Renal pelvis (tissue), 4 donors: ENCODE measurements around the gene CDHR4. TPM values are rescaled to one million over a fixed set of nuclear protein-coding genes. Genes with fewer than 3 reads are reported as not detected.
"Not testable (repeated sequence)": the region's sequence is repeated elsewhere in the genome, so short reads cannot be mapped to it uniquely, and the experiment has no call there.

Experiments used
- DNase-seq: peaks from one replicate; pipeline ENCODE4 v3.0.0-alpha.2; 2013
- polyA plus RNA-seq, 3 donors: library from polyadenylated mRNA; unstranded; fragments of 120-200 nt; gene quantifications; one replicate each; pipeline ENCODE4 v1.2.1, GENCODE V29; 2013; ENCODE audit not compliant: insufficient read length in 3 of 3

The CDHR4 gene
- polyA plus RNA-seq, 3 donors, result not detected

- DNase-seq, result no peak
Measured at GRCh38 chr3:49780080-49780974, 19.3 kb downstream of the CDHR4 start.

GRCh38 chr3:49779358-49780079, 20.2 kb downstream of the CDHR4 start:
- DNase-seq, result no peak

DNA sequence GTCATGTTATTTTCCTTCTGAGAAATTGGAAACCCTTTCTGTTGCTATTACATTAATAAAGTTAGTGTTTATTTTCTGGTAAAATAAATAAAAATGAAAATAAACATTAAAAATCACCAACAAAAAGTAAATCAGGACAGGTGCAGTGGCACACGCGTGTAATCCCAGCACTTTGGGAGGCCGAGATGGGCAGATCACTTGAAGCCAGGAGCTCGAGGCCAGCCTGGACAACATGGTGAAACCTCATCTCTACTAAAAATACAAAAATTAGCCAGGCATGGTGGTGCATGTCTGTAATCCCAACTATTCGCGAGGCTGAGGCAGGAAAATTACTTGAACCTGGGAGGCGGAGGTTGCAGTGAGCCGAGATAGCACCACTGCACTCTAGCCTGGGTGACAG, 23.6 kb downstream of the CDHR4 start:
- not testable (repeated sequence) for DNase-seq

DNA sequence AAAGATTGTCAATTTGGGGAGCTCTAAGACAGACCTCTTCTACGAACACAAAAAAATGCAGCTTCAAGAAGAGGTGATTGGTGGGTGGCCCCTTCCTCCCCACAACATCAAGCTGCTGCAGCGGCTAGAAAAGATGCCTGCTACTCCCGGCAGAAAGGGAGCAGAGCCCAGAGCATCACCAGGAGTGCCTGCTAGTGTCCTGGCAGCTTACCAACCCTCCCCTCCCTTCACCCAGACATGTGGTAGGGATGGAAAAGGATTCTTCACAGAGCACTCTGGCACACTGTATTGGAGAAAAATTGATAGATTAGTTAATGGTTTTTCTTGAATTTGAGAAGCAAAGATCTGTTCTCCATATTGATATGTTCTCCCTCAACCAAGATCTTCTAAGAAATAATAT, 24.1 kb downstream of the CDHR4 start:
- DNase-seq, result no peak

- no peak for DNase-seq
Measured at GRCh38 chr3:49772703-49773102, 27.0 kb downstream of the CDHR4 start.

DNA sequence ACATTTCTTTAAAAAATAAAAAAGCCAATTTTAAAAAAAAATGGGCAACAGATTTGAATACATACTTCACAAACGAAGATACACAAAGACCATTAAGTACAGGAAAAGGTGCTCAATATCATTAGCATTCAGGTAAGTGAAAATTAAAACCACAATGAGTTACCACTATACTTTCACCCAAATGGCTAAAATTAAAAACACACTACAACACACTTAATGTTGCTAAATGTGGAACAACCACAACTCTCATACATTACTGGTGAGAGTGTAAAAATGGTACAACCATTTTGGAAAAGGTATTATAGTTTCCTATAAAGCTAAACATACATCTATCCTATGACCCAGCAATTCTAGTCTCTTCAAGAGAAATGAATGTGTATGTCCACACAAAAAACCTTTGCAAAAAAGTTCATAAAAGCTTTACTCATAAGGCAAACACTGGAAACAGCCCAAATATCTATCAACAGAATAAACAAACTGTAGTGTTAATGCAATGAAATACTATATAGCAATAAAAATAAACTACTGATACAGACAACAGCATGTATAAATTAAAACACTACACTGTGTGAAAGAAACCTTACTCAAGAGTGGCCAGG, 28.2 kb downstream of the CDHR4 start:
- DNase-seq, result no peak

DNA sequence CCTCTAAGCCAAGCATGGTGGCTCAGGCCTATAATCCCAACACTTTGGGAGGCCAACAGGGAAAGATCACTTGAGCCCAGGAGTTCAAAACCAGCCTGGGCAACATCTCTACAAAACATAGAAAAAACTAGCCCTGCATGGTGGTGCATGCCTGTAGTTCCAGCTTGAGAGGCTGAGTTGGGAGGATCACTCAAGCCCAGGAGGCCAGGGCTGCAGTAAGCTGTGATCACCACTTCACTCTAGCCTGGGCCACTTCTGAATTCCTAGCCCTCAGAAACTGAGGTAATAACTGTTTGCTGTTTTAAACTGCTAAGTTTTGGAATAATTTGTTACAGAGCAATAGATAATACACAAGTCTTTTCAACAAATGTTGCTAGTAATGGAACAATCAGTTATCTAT, 29.7 kb downstream of the CDHR4 start:
- no peak for DNase-seq

DNA sequence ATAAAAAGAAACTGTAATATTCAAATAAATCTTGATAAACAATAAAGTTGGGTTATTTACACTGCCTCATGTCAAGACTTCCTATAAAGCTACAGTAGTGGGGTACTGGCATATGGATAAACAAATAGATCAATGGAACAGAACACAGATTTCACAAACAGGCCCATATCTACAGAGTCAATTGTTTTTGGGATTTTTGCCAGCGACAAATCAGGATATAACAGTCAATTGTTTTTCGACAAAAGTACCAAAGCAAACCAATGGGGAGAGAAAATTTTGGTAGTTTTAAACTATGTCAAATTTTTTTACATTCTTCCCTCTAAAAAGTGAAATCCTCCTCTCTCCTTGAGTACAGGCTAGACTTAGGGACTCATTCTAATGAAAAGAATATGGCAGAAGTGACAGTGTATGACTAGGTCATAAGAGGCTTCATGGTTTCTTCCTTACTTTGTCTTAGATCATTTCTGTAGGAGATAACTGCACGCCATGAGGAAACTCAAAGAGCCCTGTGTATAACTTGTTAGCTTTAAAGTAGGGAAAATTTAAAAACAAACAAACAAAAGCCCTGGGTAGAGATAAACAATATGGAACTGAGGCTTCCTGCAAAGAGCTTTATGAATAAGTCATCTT, 30.3 kb downstream of the CDHR4 start:
- DNase-seq, result no peak

DNA sequence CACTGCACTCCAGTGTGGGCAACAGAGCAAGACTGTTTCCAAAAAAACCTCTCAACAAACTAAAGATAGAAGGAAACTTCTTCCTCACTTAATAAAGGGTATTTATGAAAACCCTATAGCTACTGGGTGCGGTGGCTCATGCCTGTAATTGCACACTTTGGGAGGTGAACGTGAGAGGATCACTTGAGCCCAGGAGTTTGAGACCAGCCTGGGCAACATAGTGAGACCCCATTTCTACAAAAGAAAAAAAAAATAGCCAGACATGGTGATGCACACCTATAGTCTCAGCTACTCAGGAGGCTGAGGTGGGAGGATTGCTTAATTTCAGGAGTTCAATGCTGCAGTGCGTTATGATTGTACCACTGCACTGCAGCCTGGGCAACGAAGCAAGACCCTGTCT, 35.7 kb downstream of the CDHR4 start:
- no peak for DNase-seq

DNA sequence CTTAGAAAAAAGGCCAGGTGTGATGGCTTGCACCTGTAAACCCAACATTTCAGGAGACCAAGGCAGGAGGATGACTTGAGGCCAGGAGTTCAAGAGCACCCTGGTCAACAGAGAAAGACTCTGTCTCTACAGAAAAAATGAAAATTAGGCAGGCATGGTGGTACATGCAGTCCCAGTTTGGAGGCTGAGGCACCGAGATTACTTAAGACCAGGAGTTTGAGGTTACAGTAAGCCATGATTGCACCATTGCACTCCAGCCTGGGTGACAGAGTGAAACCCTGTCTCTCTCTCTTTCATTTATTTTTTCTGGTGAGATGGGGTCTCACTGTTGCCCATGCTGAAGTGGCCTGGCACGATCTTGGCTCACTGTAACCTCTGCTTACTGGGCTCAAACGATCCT, 38.0 kb downstream of the CDHR4 start:
- no peak for DNase-seq

GRCh38 chr3:49759226-49759625, 40.4 kb downstream of the CDHR4 start:
- peak; percentile 38 for DNase-seq

DNA sequence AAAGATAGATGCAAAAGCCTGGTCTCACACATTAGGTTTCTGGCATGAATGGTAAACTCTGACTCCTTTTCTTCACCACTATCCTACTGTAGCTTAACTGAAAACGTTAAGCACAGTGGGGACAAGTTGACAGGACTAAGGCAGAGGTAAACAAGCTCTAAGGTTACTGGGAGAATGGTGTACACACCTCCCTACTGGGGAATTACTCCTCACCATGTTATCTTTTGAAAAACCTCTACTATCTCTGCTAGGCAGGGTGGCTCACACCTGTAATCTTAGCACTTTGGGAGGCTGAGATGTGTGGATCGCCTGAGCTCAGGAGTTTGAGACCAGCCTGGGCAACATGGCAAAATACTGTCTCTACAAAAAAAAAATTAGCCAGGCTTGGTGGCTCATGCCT, 42.5 kb downstream of the CDHR4 start:
- DNase-seq, result no peak

DNA sequence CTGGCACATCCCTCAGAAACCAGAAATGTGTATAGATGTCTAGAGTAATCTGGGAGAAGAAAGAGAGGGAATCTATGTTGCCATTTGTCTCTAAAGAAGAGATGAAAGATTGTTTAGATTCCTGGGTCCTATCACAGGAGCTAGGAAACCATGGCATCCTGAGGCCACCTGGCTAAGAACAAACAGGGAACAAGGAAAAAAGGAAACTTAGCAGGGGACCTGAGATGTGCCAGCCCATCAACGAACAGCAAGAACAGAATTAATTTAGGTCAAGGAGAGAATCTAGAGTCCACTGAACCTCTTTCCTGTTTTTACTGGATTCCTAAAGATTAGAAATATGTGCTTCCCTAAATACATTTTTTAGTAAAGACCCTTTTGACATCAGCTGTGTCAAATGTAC, 43.6 kb downstream of the CDHR4 start:
- no peak for DNase-seq

GRCh38 chr3:49754536-49754935, 45.1 kb downstream of the CDHR4 start:
- DNase-seq, result no peak

DNA sequence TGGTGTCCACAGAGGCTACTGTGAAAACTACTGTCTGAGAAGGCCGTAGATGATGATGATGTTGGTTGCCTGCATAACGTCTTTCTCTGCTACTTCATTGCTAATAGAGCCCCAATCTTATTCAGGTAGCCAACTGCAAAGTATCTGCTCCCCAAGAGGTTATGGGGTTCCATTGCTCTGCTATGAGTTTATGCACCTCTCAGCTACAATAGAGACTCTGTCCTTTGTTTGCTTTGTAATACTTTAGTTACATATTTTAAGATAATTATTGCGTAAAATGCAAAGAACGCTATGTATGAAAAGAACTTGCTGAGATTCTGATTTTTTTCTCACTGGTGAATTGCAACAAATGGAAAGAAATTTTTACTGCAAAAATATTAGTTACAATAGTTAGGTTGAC, 48.2 kb downstream of the CDHR4 start:
- no peak for DNase-seq

- no peak for DNase-seq
Measured at GRCh38 chr3:49750056-49750455, 49.6 kb downstream of the CDHR4 start.

GRCh38 chr3:49748874-49749273, 50.8 kb downstream of the CDHR4 start:
- DNase-seq, result not testable (repeated sequence)

GRCh38 chr3:49747792-49748480, 51.7 kb downstream of the CDHR4 start:
- no peak for DNase-seq

DNA sequence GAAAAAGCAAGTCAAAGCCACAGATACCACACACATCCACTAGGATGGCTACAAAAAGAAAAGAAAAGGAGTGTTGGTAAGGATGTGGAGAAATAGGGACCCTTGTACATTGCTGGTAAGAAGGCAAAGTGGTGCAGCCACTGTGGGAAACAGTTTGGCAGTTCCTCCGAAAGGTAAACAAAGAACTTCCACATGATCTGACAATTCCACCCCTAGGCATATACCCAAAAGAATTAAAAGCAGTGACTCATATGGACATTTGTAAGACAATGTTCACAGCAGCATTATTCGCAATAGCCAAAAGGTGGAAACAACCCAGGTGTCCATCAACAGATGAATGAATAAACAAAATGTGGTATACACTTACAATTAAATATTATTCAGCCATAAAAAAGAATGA, 53.7 kb downstream of the CDHR4 start:
- DNase-seq, result no peak
